H9 (cell line): Measurements from ENCODE around the gene ITPR3. TPM values are rescaled to one million over a fixed set of nuclear protein-coding genes. Genes with fewer than 3 reads are reported as not detected.

Experiments
- DNase-seq: peaks from one replicate; pipeline ENCODE4 v3.0.0-alpha.2; 2017
- H2AFZ ChIP-seq: one replicate; pipeline ENCODE4 v1.6.1; 2013; ENCODE audit warnings: mild to moderate bottlenecking, low read length, control low read depth, moderate library complexity
- H2AK5ac ChIP-seq: 2 replicates; pipeline ENCODE4 v1.6.1; 2013; ENCODE audit warnings: low read length, control low read depth, mixed read lengths; ENCODE audit not compliant: insufficient read length
- H2BK120ac ChIP-seq: one replicate; pipeline ENCODE4 v1.6.1; 2013; ENCODE audit warnings: low read depth, mild to moderate bottlenecking, low read length, control low read depth, inconsistent platforms; ENCODE audit not compliant: poor library complexity, severe bottlenecking
- H2BK12ac ChIP-seq: 2 replicates; pipeline ENCODE4 v1.6.1; 2013; ENCODE audit warnings: low read length, control low read depth, mixed read lengths, low read depth; ENCODE audit not compliant: insufficient read length
- H2BK15ac ChIP-seq: 2 replicates; pipeline ENCODE4 v1.6.1; 2013; ENCODE audit warnings: low read depth, low read length, control low read depth
- H2BK20ac ChIP-seq: one replicate; pipeline ENCODE4 v1.6.1; 2013; ENCODE audit warnings: low read depth, mild to moderate bottlenecking, low read length, control low read depth, inconsistent platforms; ENCODE audit not compliant: poor library complexity, severe bottlenecking
- H2BK5ac ChIP-seq: 2 replicates; pipeline ENCODE4 v1.6.1; 2013; ENCODE audit warnings: low read length, control low read depth, mixed read lengths; ENCODE audit not compliant: insufficient read length
- H3K14ac ChIP-seq: 2 replicates; pipeline ENCODE4 v1.6.1; 2013; ENCODE audit warnings: low read length, control low read depth; ENCODE audit not compliant: insufficient read depth
- H3K18ac ChIP-seq: 2 replicates; pipeline ENCODE4 v1.6.1; 2013; ENCODE audit warnings: low read depth, mild to moderate bottlenecking, mixed read lengths, low read length, control low read depth; ENCODE audit not compliant: insufficient read length
- H3K23ac ChIP-seq: 2 replicates; pipeline ENCODE4 v1.6.1; 2013; ENCODE audit warnings: low read length, control low read depth, mixed read lengths, low read depth; ENCODE audit not compliant: insufficient read length
- H3K23me2 ChIP-seq: 2 replicates; pipeline ENCODE4 v1.6.1; 2013; ENCODE audit warnings: low read depth, mild to moderate bottlenecking, mixed read lengths, low read length, control low read depth; ENCODE audit not compliant: insufficient read length, poor library complexity, severe bottlenecking
- H3K27ac ChIP-seq: 2 replicates; pipeline ENCODE4 v1.5.1; 2013; ENCODE audit warnings: low read length, control low read depth, mixed read lengths, low read depth; ENCODE audit not compliant: insufficient read length
- H3K27me3 ChIP-seq: 2 replicates; pipeline ENCODE4 v1.6.1; 2013; ENCODE audit warnings: low read length, control low read depth, inconsistent platforms; ENCODE audit not compliant: insufficient read depth
- H3K4ac ChIP-seq: 2 replicates; pipeline ENCODE4 v1.6.1; 2013; ENCODE audit warnings: low read depth, mild to moderate bottlenecking, control low read depth, inconsistent platforms, low read length, moderate library complexity
- H3K4me1 ChIP-seq: 2 replicates; pipeline ENCODE4 v1.6.1; 2013; ENCODE audit warnings: low read length, control low read depth, inconsistent platforms; ENCODE audit not compliant: insufficient read depth
- H3K4me2 ChIP-seq: 2 replicates; pipeline ENCODE4 v1.6.1; 2013; ENCODE audit warnings: low read length, control low read depth, mixed read lengths; ENCODE audit not compliant: insufficient read length, insufficient read depth
- H3K56ac ChIP-seq: 2 replicates; pipeline ENCODE4 v1.6.1; 2013; ENCODE audit warnings: low read depth, mild to moderate bottlenecking, mixed read lengths, low read length, control low read depth; ENCODE audit not compliant: insufficient read length
- H3K79me1 ChIP-seq: 2 replicates; pipeline ENCODE4 v1.6.1; 2013; ENCODE audit warnings: low read depth, mild to moderate bottlenecking, moderate library complexity, low read length, control low read depth, inconsistent platforms; ENCODE audit not compliant: insufficient read depth, poor library complexity, severe bottlenecking
- H3K79me2 ChIP-seq: 2 replicates; pipeline ENCODE4 v1.6.1; 2013; ENCODE audit warnings: low read length, control low read depth, inconsistent platforms; ENCODE audit not compliant: insufficient read depth
- H3K9ac ChIP-seq: 2 replicates; pipeline ENCODE4 v1.6.1; 2013; ENCODE audit warnings: low read length, control low read depth, mixed read lengths; ENCODE audit not compliant: insufficient read length; ENCODE audit errors: extremely low read depth
- H3K9me3 ChIP-seq: one replicate; pipeline ENCODE4 v1.6.1; 2013; ENCODE audit warnings: low read depth, low read length, inconsistent platforms; ENCODE audit not compliant: control insufficient read depth
- H3T11ph ChIP-seq: one replicate; pipeline ENCODE4 v1.6.1; 2013; ENCODE audit warnings: mild to moderate bottlenecking, low read length, control low read depth, inconsistent platforms
- H4K20me1 ChIP-seq: one replicate; pipeline ENCODE4 v1.6.1; 2013; ENCODE audit not compliant: control insufficient read depth, insufficient read length, insufficient read depth
- H4K5ac ChIP-seq: 2 replicates; pipeline ENCODE4 v1.6.1; 2013; ENCODE audit warnings: low read depth, mild to moderate bottlenecking, mixed read lengths, low read length, control low read depth; ENCODE audit not compliant: insufficient read length
- H4K8ac ChIP-seq: replicated peaks from 2 replicates; pipeline ENCODE4 v1.6.1; 2013; ENCODE audit warnings: low read length, control low read depth, mixed read lengths, low read depth; ENCODE audit not compliant: insufficient read length
- H4K91ac ChIP-seq: 2 replicates; pipeline ENCODE4 v1.6.1; 2013; ENCODE audit warnings: low read depth, mild to moderate bottlenecking, moderate library complexity, mixed read lengths, low read length, control low read depth; ENCODE audit not compliant: insufficient read length
- H3K27ac Mint-ChIP-seq, 3 experiments: 2 replicates in 2 of 3; 3 replicates in 1 of 3; pipeline ENCODE4 v1.8.0; 2020 to 2021; ENCODE audit warnings: mixed read lengths in 3 of 3, mild to moderate bottlenecking in 1 of 3, moderate library complexity in 1 of 3
- H3K27me3 Mint-ChIP-seq: 2 replicates; pipeline ENCODE4 v1.8.0; 2021; ENCODE audit warnings: low read depth, mild to moderate bottlenecking, moderate library complexity, mixed read lengths
- H3K36me3 Mint-ChIP-seq, 3 experiments: 2 replicates in 2 of 3; 3 replicates in 1 of 3; pipeline ENCODE4 v1.8.0; 2020 to 2021; ENCODE audit warnings: low read depth in 3 of 3, mixed read lengths in 3 of 3; ENCODE audit not compliant: insufficient read depth in 1 of 3
- H3K4me1 Mint-ChIP-seq, 2 experiments: 2 replicates each; pipeline ENCODE4 v1.8.0; 2020; ENCODE audit warnings: mixed read lengths in 2 of 2
- H3K4me3 Mint-ChIP-seq, 2 experiments: 2 replicates in 1 of 2; 3 replicates in 1 of 2; pipeline ENCODE4 v1.8.0; 2020 to 2021; ENCODE audit warnings: mild to moderate bottlenecking in 2 of 2, mixed read lengths in 2 of 2, moderate library complexity in 1 of 2
- H3K9me3 Mint-ChIP-seq, 2 experiments: 2 replicates in 1 of 2; 3 replicates in 1 of 2; pipeline ENCODE4 v1.8.0; 2020; ENCODE audit warnings: mild to moderate bottlenecking in 2 of 2, mixed read lengths in 2 of 2, moderate library complexity in 1 of 2
- CTCF ChIP-seq: fragments of 200-600 bp; sonication (generic); conservative IDR thresholded peaks from 3 replicates; pipeline ENCODE4 v1.8.0; 2021; ENCODE audit warnings: antibody characterized with exemption, mild to moderate bottlenecking
- WGBS: extraction: QIAGEN DNeasy Blood & Tissue Kit; methylation state at CpG from one replicate; pipeline ENCODE4 v1.1.7; 2013; ENCODE audit warnings: missing lambda C conversion rate, low lambda C conversion rate, mixed read lengths; ENCODE audit not compliant: insufficient read length; ENCODE audit errors: extremely low coverage; 5-methylcytosine and 5-hydroxymethylcytosine counted together
- total RNA-seq: library from RNA; stranded (reverse); gene quantifications from 2 replicates; pipeline ENCODE4 v1.2.1, GENCODE V29; 2021

ITPR3 gene
- total RNA-seq, 1 experiment from 2014 or later, result 40.3 TPM

- H3K4me3 Mint-ChIP-seq, result no peak overlapping the region
- Histone ChIP-seq H2BK20ac (no peak overlapping the region), H3K27me3 (no peaks in the 10 kb centered on the region), H3K4me2 (no peak overlapping the region), H3K9me3 (no peaks in the 10 kb centered on the region), H3K56ac (no peak overlapping the region), H4K8ac (no peak overlapping the region), H3K9ac (no peak overlapping the region), H2BK120ac (no peak overlapping the region), H2BK12ac (no peak overlapping the region), H4K20me1 (no peaks in the 10 kb centered on the region), H3K23ac (no peak overlapping the region), H3K79me2 (no peaks in the 10 kb centered on the region), H4K5ac (no peak overlapping the region), H3K79me1 (no peaks in the 10 kb centered on the region), H3T11ph (no peak overlapping the region), H2AK5ac (no peak overlapping the region), H3K4ac (no peak overlapping the region), H3K14ac (no peak overlapping the region), H2AFZ (no peak overlapping the region), H3K23me2 (no peaks in the 10 kb centered on the region), H3K18ac (no peak overlapping the region), H2BK5ac (no peak overlapping the region), H2BK15ac (no peak overlapping the region), H3K27ac (no peak overlapping the region), H4K91ac (no peak overlapping the region), H3K4me1 (no peaks in the 10 kb centered on the region)
- H3K27me3 Mint-ChIP-seq, result no peaks in the 10 kb centered on the region; the same call in 1 of the 2 replicates
- no peaks in the 10 kb centered on the region for H3K9me3 Mint-ChIP-seq
- peak overlapping the region in 2 of 3 experiments; percentile 28 to 37; a peak in 4 of 7 replicates for H3K27ac Mint-ChIP-seq
- no CpG with 5 or more reads among the region's 3 CpGs for WGBS
- no peak for DNase-seq
- no peak for TF ChIP-seq CTCF
- peaks cover 0 to 11% of the 10 kb centered on the region in 2 experiments; a peak in 2 of 4 replicates for H3K4me1 Mint-ChIP-seq
- H3K36me3 Mint-ChIP-seq, result peaks cover 26 to 79% (median 53%) of the 10 kb centered on the region in 3 experiments
Observed at GRCh38 chr6:33671744-33672072, 50.6 kb downstream of the ITPR3 start.
